IMR-90 (cell line): ENCODE data around the gene TMEM81. TPM values are rescaled to one million over a fixed set of nuclear protein-coding genes. Genes with fewer than 3 reads are reported as not detected.

Experiments used
- ATAC-seq: fragments of 200-7000 bp; cut with Tn5 transposase; 2 replicates; pipeline ENCODE4 v1.9.1; 2020; ENCODE audit warnings: low read depth, mild to moderate bottlenecking, moderate library complexity
- BruUV-seq: library from RNA; stranded (reverse); fragments of 400-500 nt; replicated peaks from 2 replicates; lab custom pipeline; 2021; lab: Mats Ljungman, UMichigan
- CTCF ChIA-PET: fragments of 300-600 bp; formaldehyde crosslinking; extraction: SDS; loops from one replicate; lab custom pipeline; 2021; ENCODE audit warnings: antibody characterized with exemption; lab: Yijun Ruan, JAX
- POLR2A ChIA-PET: fragments of 300-600 bp; sonication (Branson Sonifier 250); formaldehyde crosslinking; loops from one replicate; lab custom pipeline; 2022; ENCODE audit warnings: antibody characterized with exemption; ENCODE audit not compliant: unreplicated experiment; lab: Charles Lee
- DNase-seq: peaks from one replicate; pipeline ENCODE4 v3.0.0; 2013
- H2AFZ ChIP-seq: replicated peaks from 2 replicates; pipeline ENCODE3; 2013; ENCODE audit warnings: low read length, mild to moderate bottlenecking; ENCODE audit not compliant: poor library complexity
- H2AK5ac ChIP-seq: 2 replicates; pipeline ENCODE4 v1.6.1; 2013; ENCODE audit warnings: low read depth, low read length, inconsistent platforms
- H2AK9ac ChIP-seq: replicated peaks from 2 replicates; pipeline ENCODE3; 2013; ENCODE audit warnings: mild to moderate bottlenecking, low read depth, low read length, moderate library complexity; ENCODE audit not compliant: poor library complexity
- H2BK120ac ChIP-seq: 2 replicates; pipeline ENCODE4 v1.6.1; 2013; ENCODE audit warnings: low read depth, low read length, inconsistent platforms
- H2BK15ac ChIP-seq: 3 replicates; pipeline ENCODE4 v1.6.1; 2013; ENCODE audit warnings: low read depth, low read length, inconsistent platforms
- H2BK20ac ChIP-seq: 2 replicates; pipeline ENCODE4 v1.6.1; 2013; ENCODE audit warnings: low read depth, mild to moderate bottlenecking, inconsistent platforms, low read length, moderate library complexity
- H2BK5ac ChIP-seq: 2 replicates; pipeline ENCODE4 v1.6.1; 2013; ENCODE audit warnings: mild to moderate bottlenecking, low read depth, low read length, inconsistent platforms; ENCODE audit not compliant: poor library complexity, severe bottlenecking
- H3K14ac ChIP-seq: replicated peaks from 2 replicates; pipeline ENCODE4 v1.6.1; 2013; ENCODE audit warnings: low read depth, low read length, inconsistent platforms
- H3K18ac ChIP-seq: 2 replicates; pipeline ENCODE4 v1.6.1; 2013; ENCODE audit warnings: low read depth, low read length, control low read depth
- H3K23ac ChIP-seq: 2 replicates; pipeline ENCODE4 v1.6.1; 2013; ENCODE audit warnings: low read depth, low read length, inconsistent platforms
- H3K27ac ChIP-seq: 2 replicates; pipeline ENCODE4 v1.5.1; 2013; ENCODE audit warnings: mild to moderate bottlenecking, control low read depth, low read length; ENCODE audit not compliant: insufficient read depth
- H3K27me3 ChIP-seq: 2 replicates; pipeline ENCODE4 v1.6.1; 2013; ENCODE audit warnings: low read length; ENCODE audit not compliant: control insufficient read depth, insufficient read depth
- H3K36me3 ChIP-seq: 2 replicates; pipeline ENCODE4 v1.6.1; 2013; ENCODE audit warnings: low read length, mixed read lengths; ENCODE audit not compliant: control insufficient read depth, insufficient read depth
- H3K4ac ChIP-seq: 2 replicates; pipeline ENCODE4 v1.6.1; 2013; ENCODE audit warnings: low read depth, low read length, inconsistent platforms
- H3K4me1 ChIP-seq: 2 replicates; pipeline ENCODE4 v1.6.1; 2013; ENCODE audit warnings: low read length, mixed read lengths; ENCODE audit not compliant: control insufficient read depth, insufficient read depth
- H3K4me2 ChIP-seq: 2 replicates; pipeline ENCODE4 v1.6.1; 2013; ENCODE audit warnings: low read depth, mild to moderate bottlenecking, control low read depth, low read length, moderate library complexity
- H3K4me3 ChIP-seq: 2 replicates; pipeline ENCODE4 v1.5.1; 2013; ENCODE audit warnings: low read depth, mild to moderate bottlenecking, control low read depth, low read length, moderate library complexity; ENCODE audit not compliant: insufficient read depth
- H3K56ac ChIP-seq: 2 replicates; pipeline ENCODE4 v1.6.1; 2013; ENCODE audit warnings: low read length, inconsistent platforms; ENCODE audit not compliant: insufficient read depth; ENCODE audit errors: extremely low read depth
- H3K79me1 ChIP-seq, 2 experiments: 2 replicates each; pipeline ENCODE4 v1.6.1; 2013; ENCODE audit warnings: low read length in 2 of 2, inconsistent platforms in 1 of 2, low read depth in 1 of 2
- H3K9ac ChIP-seq: 2 replicates; pipeline ENCODE4 v1.6.1; 2013; ENCODE audit warnings: low read depth, low read length, control low read depth
- H3K9me1 ChIP-seq: 2 replicates; pipeline ENCODE4 v1.6.1; 2013; ENCODE audit warnings: low read length, inconsistent platforms; ENCODE audit not compliant: insufficient read depth
- H3K9me3 ChIP-seq: 2 replicates; pipeline ENCODE4 v1.6.1; 2013; ENCODE audit warnings: low read length; ENCODE audit not compliant: control insufficient read depth, insufficient read depth
- H4K20me1 ChIP-seq: 2 replicates; pipeline ENCODE4 v1.6.1; 2013; ENCODE audit warnings: low read length, inconsistent platforms; ENCODE audit not compliant: insufficient read depth
- H4K5ac ChIP-seq: 2 replicates; pipeline ENCODE4 v1.6.1; 2013; ENCODE audit warnings: mild to moderate bottlenecking, low read depth, low read length, control low read depth
- H4K8ac ChIP-seq, 2 experiments: 2 replicates each; pipeline ENCODE4 v1.6.1; 2013; ENCODE audit warnings: low read depth in 2 of 2, low read length in 2 of 2, control low read depth in 1 of 2, inconsistent platforms in 1 of 2
- H4K91ac ChIP-seq: 2 replicates; pipeline ENCODE4 v1.6.1; 2013; ENCODE audit warnings: low read depth, low read length, inconsistent platforms; ENCODE audit not compliant: insufficient read depth
- ELK1 ChIP-seq: fragments of 150-350 bp; IDR thresholded peaks from 2 replicates; pipeline ENCODE4 v1.6.1; 2016; ENCODE audit warnings: low read depth, mild to moderate bottlenecking, low read length, moderate library complexity, borderline replicate concordance
- MAZ ChIP-seq: IDR thresholded peaks from 2 replicates; pipeline ENCODE4 v1.6.1; 2012; ENCODE audit warnings: low read depth, mild to moderate bottlenecking, low read length, improper control_type of control experiment, moderate library complexity, borderline replicate concordance
- WGBS, 2 experiments: methylation state at CpG; one replicate each; pipeline versions ENCODE4 v1.1.5 to v1.1.7; 2013; ENCODE audit warnings: missing lambda C conversion rate in 2 of 2; ENCODE audit not compliant: insufficient read length in 1 of 2; ENCODE audit errors: extremely low coverage in 2 of 2; 5-methylcytosine and 5-hydroxymethylcytosine counted together
- dilution Hi-C: fragments of 300-500 bp; cut with HindIII; formaldehyde crosslinking; loops from one replicate; pipeline ENCODE4 v1.14.3; 2018; ENCODE audit warnings: low sequenced_read_pairs; ENCODE audit not compliant: unreplicated experiment
- in situ Hi-C: fragments of 300-500 bp; cut with MboI; formaldehyde crosslinking; loops from 3 replicates; pipeline ENCODE4 v1.14.3; 2019; ENCODE audit warnings: low sequenced_read_pairs, inconsistent platforms, mixed read lengths
- intact Hi-C: fragments of 100-400 bp; cut with micrococcal nuclease; formaldehyde crosslinking; loops from 2 replicates; pipeline ENCODE4 v1.10.0; 2022
- polyA plus RNA-seq, 3 experiments: library from polyadenylated mRNA; depleted of rRNA; stranded (reverse); fragments of >200 nt; gene quantifications; 2 replicates each; pipeline ENCODE4 v1.2.3, GENCODE V29; 2012; ENCODE audit warnings: low replicate concordance in 1 of 3
- total RNA-seq: library from RNA; depleted of rRNA; stranded (reverse); fragments of >200 nt; gene quantifications from 2 replicates; pipeline ENCODE4 v1.2.3, GENCODE V29; 2012

The TMEM81 gene
- total and polyA plus RNA-seq, 2 of the 4 experiments (the other 2 are of a cell fraction): 1.5 to 1.8 TPM

- no peak for TF ChIP-seq MAZ
- TF ChIP-seq ELK1: no peak
- H2AFZ ChIP-seq: no peak overlapping the region
- H3K4me3 ChIP-seq: no peak overlapping the region
- H2AK5ac ChIP-seq: no peak overlapping the region
- no peak for ATAC-seq
- no peak overlapping the region for H3K18ac ChIP-seq
- no peak overlapping the region for H3K14ac ChIP-seq
- H3K79me1 ChIP-seq: no peaks in the 10 kb centered on the region
- H4K20me1 ChIP-seq: no peaks in the 10 kb centered on the region
- no peak overlapping the region for H4K5ac ChIP-seq
- H3K56ac ChIP-seq: no peak overlapping the region
- H3K27ac ChIP-seq: no peak overlapping the region
- intact Hi-C loops: no loop called here
- no peak overlapping the region for H3K23ac ChIP-seq
- WGBS, 2 experiments: 83% methylated on average over 1 of the region's 2 CpGs; no CpG with 5 or more reads in 1 of the 2 experiments
- no peaks in the 10 kb centered on the region for H3K36me3 ChIP-seq
- no peak overlapping the region for H2BK15ac ChIP-seq
- peaks cover 2% of the 10 kb centered on the region for H3K27me3 ChIP-seq
- H4K8ac ChIP-seq: no peak overlapping the region
- H2BK20ac ChIP-seq: no peak overlapping the region
- no peak overlapping the region for H3K9ac ChIP-seq
- H3K4me1 ChIP-seq: no peaks in the 10 kb centered on the region
- no peak overlapping the region for H3K4ac ChIP-seq
- no peak overlapping the region for H2BK120ac ChIP-seq
- in situ Hi-C loops: no loop called here
- no peak overlapping the region for H2BK5ac ChIP-seq
- no peak overlapping the region for H2AK9ac ChIP-seq
- no TSS peak for BruUV-seq
- dilution Hi-C loops: no loop called here
- H4K91ac ChIP-seq: no peak overlapping the region
- no peak overlapping the region for H3K4me2 ChIP-seq
- no peak for DNase-seq
- CTCF ChIA-PET: interaction anchor here (1.5 kb wide), 1 partner anchor 9 kb away, joined by 5 read pairs; no protein-coding TSS in a partner anchor
- no peaks in the 10 kb centered on the region; the same call in 1 of the 2 replicates for H3K9me1 ChIP-seq
- POLR2A ChIA-PET: no interaction called here
- H3K9me3 ChIP-seq: no peaks in the 10 kb centered on the region
Measured at GRCh38 chr1:205071028-205071409, 13.2 kb downstream of the TMEM81 start.
